Tibial nerve (tissue), 4 donors: ENCODE measurements around the gene PCCB. TPM values are rescaled to one million over a fixed set of nuclear protein-coding genes. Genes with fewer than 3 reads are reported as not detected.

ENCODE experiments used
- DNase-seq, 2 donors: peaks; one replicate each; pipeline ENCODE4 v3.0.0-alpha.2; 2019; ENCODE audit warnings: low spot score in 2 of 2
- H3K27ac ChIP-seq, 4 donors: fragments of 200-600 bp; sonication (generic) in 3 of 4; one replicate each; pipeline ENCODE4 v1.5.1; 2017 to 2019; ENCODE audit warnings: mild to moderate bottlenecking in 1 of 4
- H3K27me3 ChIP-seq, 2 donors: fragments of 200-600 bp; sonication (generic) in 1 of 2; one replicate each; pipeline versions ENCODE4 v1.5.1 to v1.6.0; 2017 to 2019
- H3K36me3 ChIP-seq, 3 donors: fragments of 200-600 bp; sonication (generic); one replicate each; pipeline ENCODE4 v1.5.1; 2018 to 2019
- H3K4me1 ChIP-seq, 4 donors: fragments of 200-600 bp; sonication (generic) in 3 of 4; one replicate each; pipeline ENCODE4 v1.5.1; 2017 to 2019
- H3K4me3 ChIP-seq, 4 donors: fragments of 200-600 bp; sonication (generic) in 3 of 4; one replicate each; pipeline ENCODE4 v1.5.1; 2017 to 2019; ENCODE audit warnings: mild to moderate bottlenecking in 1 of 4, moderate library complexity in 1 of 4
- H3K9me3 ChIP-seq, 4 donors: fragments of 200-600 bp; sonication (generic) in 3 of 4; one replicate each; pipeline ENCODE4 v1.5.1; 2017 to 2019
- EP300 ChIP-seq, 2 donors: sonication (generic); formaldehyde crosslinking; IDR thresholded peaks; one replicate each; pipeline ENCODE4 v1.6.1; 2017; ENCODE audit warnings: antibody characterized with exemption in 2 of 2, mild to moderate bottlenecking in 1 of 2
- POLR2A ChIP-seq, 2 donors: fragments of 450-650 bp; IDR thresholded peaks; one replicate each; pipeline ENCODE4 v1.6.1; 2017; ENCODE audit warnings: antibody characterized with exemption in 2 of 2, mild to moderate bottlenecking in 2 of 2, moderate library complexity in 2 of 2
- WGBS, 2 donors: methylation state at CpG; one replicate each; pipeline ENCODE4 v1.1.5; 2018; 5-methylcytosine and 5-hydroxymethylcytosine counted together
- total RNA-seq, 4 donors: library from RNA; depleted of rRNA; stranded (reverse); fragments of >200 nt; gene quantifications; one replicate each; pipeline ENCODE4 v1.1.0, GENCODE V29; 2016
- TF ChIP-seq, protein P1 (sequence below), 5 experiments: fragments of 200-600 bp in 3 of 5; fragments of 450-650 bp in 2 of 5; sonication (generic) in 3 of 5; IDR thresholded peaks; one replicate each; pipeline ENCODE4 v1.5.1; 2016 to 2019; ENCODE audit warnings: antibody characterized with exemption in 5 of 5, mild to moderate bottlenecking in 3 of 5, moderate library complexity in 2 of 5

PCCB gene
- total RNA-seq, 4 donors from 2014 or later = 19.8 to 47.4 (median 27.8) TPM

DNA sequence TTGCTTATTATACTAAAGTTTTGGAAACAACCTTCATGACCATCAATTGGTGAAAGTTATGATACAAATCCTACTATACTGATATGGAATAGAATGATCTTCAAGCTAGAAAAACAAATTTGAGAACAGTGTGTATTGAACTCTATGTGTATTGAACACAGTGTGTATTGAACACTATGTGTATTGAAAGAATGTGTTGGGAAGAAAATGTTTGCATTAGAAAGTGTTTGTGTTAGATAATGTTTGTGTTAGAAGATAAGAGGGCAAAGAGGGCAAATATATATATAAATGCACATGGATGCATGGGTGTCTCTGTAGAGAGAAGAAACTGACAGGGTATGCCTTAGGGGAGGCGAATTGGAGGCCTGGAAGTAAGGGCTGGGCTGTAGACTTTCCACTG lies 42.4 kb downstream of the PCCB start:
- no peak for DNase-seq
- Histone ChIP-seq H3K4me3 (no peak overlapping the region), H3K27ac (no peak overlapping the region), H3K36me3 (peaks cover 0 to 74% (median 4%) of the 10 kb centered on the region in 3 donors), H3K9me3 (no peaks in the 10 kb centered on the region), H3K4me1 (no peaks in the 10 kb centered on the region), H3K27me3 (no peaks in the 10 kb centered on the region)
- 91 to 100% methylated on average over 1 of the region's 1 CpG for WGBS, 2 donors
- TF ChIP-seq, protein P1, sequence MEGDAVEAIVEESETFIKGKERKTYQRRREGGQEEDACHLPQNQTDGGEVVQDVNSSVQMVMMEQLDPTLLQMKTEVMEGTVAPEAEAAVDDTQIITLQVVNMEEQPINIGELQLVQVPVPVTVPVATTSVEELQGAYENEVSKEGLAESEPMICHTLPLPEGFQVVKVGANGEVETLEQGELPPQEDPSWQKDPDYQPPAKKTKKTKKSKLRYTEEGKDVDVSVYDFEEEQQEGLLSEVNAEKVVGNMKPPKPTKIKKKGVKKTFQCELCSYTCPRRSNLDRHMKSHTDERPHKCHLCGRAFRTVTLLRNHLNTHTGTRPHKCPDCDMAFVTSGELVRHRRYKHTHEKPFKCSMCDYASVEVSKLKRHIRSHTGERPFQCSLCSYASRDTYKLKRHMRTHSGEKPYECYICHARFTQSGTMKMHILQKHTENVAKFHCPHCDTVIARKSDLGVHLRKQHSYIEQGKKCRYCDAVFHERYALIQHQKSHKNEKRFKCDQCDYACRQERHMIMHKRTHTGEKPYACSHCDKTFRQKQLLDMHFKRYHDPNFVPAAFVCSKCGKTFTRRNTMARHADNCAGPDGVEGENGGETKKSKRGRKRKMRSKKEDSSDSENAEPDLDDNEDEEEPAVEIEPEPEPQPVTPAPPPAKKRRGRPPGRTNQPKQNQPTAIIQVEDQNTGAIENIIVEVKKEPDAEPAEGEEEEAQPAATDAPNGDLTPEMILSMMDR (IDR thresholded peaks at IDR 0.05) = no peak
- TF ChIP-seq EP300 (IDR thresholded peaks at IDR 0.05) (no peak), POLR2A (IDR thresholded peaks at IDR 0.05) (no peak)

DNA sequence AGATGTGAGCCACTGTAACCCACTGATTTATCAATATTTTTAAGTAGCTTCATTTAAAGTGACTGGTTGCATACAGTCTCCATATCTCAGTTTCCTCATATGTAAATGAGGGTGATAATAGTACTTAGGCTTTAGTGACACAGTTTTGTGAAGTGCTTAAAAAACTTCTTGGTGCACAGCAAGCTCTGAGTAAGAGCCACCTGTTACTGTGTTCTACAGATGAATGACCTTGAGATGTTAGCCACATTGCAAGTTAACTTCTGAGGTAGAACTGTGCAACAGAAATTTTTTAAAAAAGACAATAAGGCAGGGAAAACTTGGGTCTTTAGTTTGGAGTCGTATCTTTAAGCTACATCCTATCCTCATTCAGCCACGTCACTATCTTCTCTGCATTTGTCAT lies 43.1 kb downstream of the PCCB start:
- no peak for TF ChIP-seq POLR2A (IDR thresholded peaks at IDR 0.05)
- TF ChIP-seq, protein P1 (IDR thresholded peaks at IDR 0.05) = no peak
- TF ChIP-seq EP300 (IDR thresholded peaks at IDR 0.05) = no peak
- DNase-seq = no peak
- H3K9me3 ChIP-seq = no peaks in the 10 kb centered on the region
- WGBS, 2 donors = 94 to 96% methylated on average over 2 of the region's 2 CpGs
- no peaks in the 10 kb centered on the region for H3K27me3 ChIP-seq
- H3K27ac ChIP-seq = no peak overlapping the region
- no peak overlapping the region for H3K4me3 ChIP-seq
- H3K4me1 ChIP-seq = no peaks in the 10 kb centered on the region
- H3K36me3 ChIP-seq = peaks cover 0 to 78% (median 4%) of the 10 kb centered on the region in 3 donors

DNA sequence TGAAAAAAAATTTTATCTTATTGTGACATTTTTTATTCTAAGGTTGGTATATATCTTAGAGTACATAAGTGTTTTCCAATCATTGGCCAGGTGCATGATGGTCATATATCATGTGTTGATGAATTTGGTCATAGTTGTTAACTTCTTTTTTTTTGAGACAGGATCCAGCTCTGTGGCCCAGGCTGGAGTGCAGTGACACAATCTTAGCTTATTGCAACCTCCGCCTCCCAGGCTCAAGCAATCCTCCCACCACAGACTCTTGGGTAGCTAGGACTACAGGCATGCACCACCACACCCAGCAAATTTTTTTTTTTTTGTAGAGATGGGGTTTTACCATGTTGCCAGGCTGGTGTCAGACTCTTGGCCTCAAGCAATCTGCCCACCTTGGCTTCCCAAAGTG lies 44.0 kb downstream of the PCCB start:
- DNase-seq = no peak
- H3K36me3 ChIP-seq = peaks cover 0 to 80% (median 4%) of the 10 kb centered on the region in 3 donors
- no peak overlapping the region for H3K4me3 ChIP-seq
- H3K27me3 ChIP-seq = no peaks in the 10 kb centered on the region
- TF ChIP-seq, protein P1 (IDR thresholded peaks at IDR 0.05) = no peak
- TF ChIP-seq EP300 (IDR thresholded peaks at IDR 0.05) = no peak
- TF ChIP-seq POLR2A (IDR thresholded peaks at IDR 0.05) = no peak
- 100% methylated on average over 1 of the region's 1 CpG for WGBS, 2 donors
- H3K9me3 ChIP-seq = no peaks in the 10 kb centered on the region
- no peaks in the 10 kb centered on the region for H3K4me1 ChIP-seq
- H3K27ac ChIP-seq = no peak overlapping the region

DNA sequence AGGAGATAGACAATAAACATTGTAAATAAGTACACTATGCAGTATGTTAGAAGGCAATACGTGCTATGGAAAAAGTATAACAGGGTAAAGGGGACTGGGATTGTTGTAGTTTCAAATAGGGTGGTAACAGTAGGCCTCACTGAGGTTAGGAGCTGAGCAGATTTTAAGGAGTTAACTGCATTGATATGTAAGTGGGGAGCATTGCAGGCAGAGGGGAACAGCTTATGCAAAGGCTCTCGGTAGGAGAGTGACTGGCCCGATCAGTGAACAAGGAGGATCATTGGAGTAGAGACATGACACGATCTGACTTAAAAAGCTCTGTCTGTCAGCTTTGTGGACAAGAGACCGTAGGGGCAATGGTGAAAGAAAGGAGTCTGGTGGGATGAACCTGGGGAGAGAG lies 46.8 kb downstream of the PCCB start:
- no peak for DNase-seq
- Histone ChIP-seq H3K27ac (no peak overlapping the region), H3K9me3 (no peaks in the 10 kb centered on the region), H3K4me3 (no peak overlapping the region), H3K36me3 (peaks cover 0 to 91% (median 4%) of the 10 kb centered on the region in 3 donors), H3K27me3 (no peaks in the 10 kb centered on the region), H3K4me1 (no peaks in the 10 kb centered on the region)
- WGBS, 2 donors = 71 to 74% methylated on average over 5 of the region's 5 CpGs
- TF ChIP-seq POLR2A (IDR thresholded peaks at IDR 0.05) = no peak
- TF ChIP-seq EP300 (IDR thresholded peaks at IDR 0.05) = no peak
- TF ChIP-seq, protein P1 (IDR thresholded peaks at IDR 0.05) = no peak

DNA sequence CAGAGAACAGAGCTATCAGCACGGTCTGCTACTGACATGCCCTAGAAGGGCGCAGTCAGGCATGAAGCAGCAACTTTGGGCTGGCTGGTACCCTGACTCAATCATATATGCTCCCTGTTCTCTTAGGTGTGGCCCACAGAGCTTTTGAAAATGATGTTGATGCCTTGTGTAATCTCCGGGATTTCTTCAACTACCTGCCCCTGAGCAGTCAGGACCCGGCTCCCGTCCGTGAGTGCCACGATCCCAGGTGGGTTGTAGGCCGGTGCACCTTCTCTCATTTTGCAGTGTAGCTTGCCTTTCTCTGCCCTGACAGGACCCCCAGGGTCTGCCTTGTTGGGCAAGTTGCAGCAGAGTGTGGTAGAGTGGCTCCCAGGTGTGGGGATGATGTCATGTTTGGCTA lies 47.7 kb downstream of the PCCB start:
- Histone ChIP-seq H3K27me3 (no peaks in the 10 kb centered on the region), H3K9me3 (no peaks in the 10 kb centered on the region), H3K36me3 (peaks cover 0 to 86% (median 4%) of the 10 kb centered on the region in 3 donors), H3K27ac (no peak overlapping the region), H3K4me3 (no peak overlapping the region), H3K4me1 (no peaks in the 10 kb centered on the region)
- no peak for DNase-seq
- WGBS, 2 donors = 96 to 97% methylated on average over 8 of the region's 8 CpGs
- TF ChIP-seq EP300 (IDR thresholded peaks at IDR 0.05) (no peak), POLR2A (IDR thresholded peaks at IDR 0.05) (no peak)
- TF ChIP-seq, protein P1 (IDR thresholded peaks at IDR 0.05) = no peak
